MCF 10A (cell line): ENCODE measurements around the gene KIF3C. TPM values are rescaled to one million over a fixed set of nuclear protein-coding genes. Genes with fewer than 3 reads are reported as not detected.
A peak's percentile ranks its signal among the peaks of the same experiment; 100 is the strongest.

Source experiments
- BruUV-seq: library from RNA; stranded (reverse); fragments of 400-500 nt; replicated peaks from 2 replicates; lab custom pipeline; 2021; lab: Mats Ljungman, UMichigan
- CTCF ChIA-PET: fragments of 300-600 bp; sonication (Branson Sonifier 250); formaldehyde crosslinking; extraction: SDS; loops from one replicate; lab custom pipeline; 2021; ENCODE audit warnings: antibody characterized with exemption, inconsistent platforms; lab: Yijun Ruan, JAX
- POLR2A ChIA-PET: fragments of 300-600, 350-650 bp; sonication (Branson Sonifier 250); formaldehyde crosslinking; extraction: SDS; loops from one replicate; lab custom pipeline; 2020; ENCODE audit warnings: antibody characterized with exemption, inconsistent platforms; lab: Yijun Ruan, JAX
- DNase-seq: peaks from one replicate; pipeline ENCODE4 v3.0.0-alpha.2; 2018; ENCODE audit not compliant: unreplicated experiment
- H3K27ac Mint-ChIP-seq: one replicate; pipeline ENCODE4 v1.8.0; 2022; ENCODE audit warnings: mild to moderate bottlenecking, low read depth, mixed read lengths; ENCODE audit not compliant: unreplicated experiment
- H3K27me3 Mint-ChIP-seq: one replicate; pipeline ENCODE4 v1.8.0; 2022; ENCODE audit warnings: mixed read lengths; ENCODE audit not compliant: insufficient read depth, unreplicated experiment
- H3K36me3 Mint-ChIP-seq: one replicate; pipeline ENCODE4 v1.8.0; 2022; ENCODE audit warnings: mild to moderate bottlenecking, moderate library complexity, mixed read lengths; ENCODE audit not compliant: insufficient read depth, unreplicated experiment
- H3K4me1 Mint-ChIP-seq: one replicate; pipeline ENCODE4 v1.8.0; 2022; ENCODE audit warnings: mixed read lengths; ENCODE audit not compliant: insufficient read depth, unreplicated experiment
- H3K4me3 Mint-ChIP-seq: one replicate; pipeline ENCODE4 v1.8.0; 2022; ENCODE audit warnings: mild to moderate bottlenecking, moderate library complexity, mixed read lengths; ENCODE audit not compliant: unreplicated experiment
- H3K9me3 Mint-ChIP-seq: one replicate; pipeline ENCODE4 v1.8.0; 2022; ENCODE audit warnings: mixed read lengths; ENCODE audit not compliant: unreplicated experiment
- intact Hi-C: fragments of 100-400 bp; cut with micrococcal nuclease; formaldehyde crosslinking; loops from 2 replicates; pipeline ENCODE4 v1.14.1; 2022
- total RNA-seq: library from RNA; stranded (reverse); gene quantifications from 2 replicates; pipeline ENCODE4 v1.2.3, GENCODE V29; 2022
- TF ChIP-seq, protein P1 (sequence below): fragments of 200-600 bp; IDR thresholded peaks from one replicate; pipeline ENCODE4 v1.8.0; 2022; ENCODE audit warnings: antibody characterized with exemption, mild to moderate bottlenecking; ENCODE audit not compliant: unreplicated experiment

The KIF3C gene
- total RNA-seq, 1 experiment from 2014 or later: 2.0 TPM

DNA sequence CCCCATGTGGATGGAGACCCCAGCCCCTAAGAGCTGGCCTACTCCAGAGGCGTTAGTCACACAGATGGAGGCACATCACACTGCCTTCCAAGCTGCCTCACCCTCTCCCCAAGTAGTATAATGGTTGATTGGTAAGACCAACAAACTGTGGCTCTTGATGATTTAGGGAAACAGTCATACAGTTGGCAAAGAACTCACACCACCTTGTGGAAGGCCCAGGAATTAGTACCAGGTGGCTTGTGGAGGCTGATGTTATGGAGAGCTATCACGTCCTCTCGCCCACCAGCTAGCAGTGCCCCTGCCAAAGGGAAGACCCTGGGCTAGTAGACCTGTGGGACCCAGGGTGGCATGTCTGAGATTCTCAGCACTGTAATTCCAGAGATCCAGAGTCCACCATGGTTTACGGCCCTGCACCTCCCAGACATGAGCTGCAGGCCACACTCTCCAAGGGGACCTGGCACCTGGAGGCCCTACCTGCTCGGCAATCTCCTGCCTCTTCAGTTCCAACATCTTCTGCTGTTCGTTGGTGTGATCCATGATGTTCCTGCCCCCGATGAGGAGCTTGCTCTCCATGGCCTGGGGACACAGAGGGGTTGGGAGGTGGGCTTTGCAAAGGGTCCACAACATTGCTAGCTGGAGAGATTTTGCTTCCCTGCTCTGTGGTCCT, 26.3 kb downstream of the KIF3C start:
- no peaks in the 10 kb centered on the region for H3K9me3 Mint-ChIP-seq
- H3K4me1 Mint-ChIP-seq: no peaks in the 10 kb centered on the region
- no TSS peak for BruUV-seq
- no peak overlapping the region for H3K4me3 Mint-ChIP-seq
- intact Hi-C loops: no loop called here
- CTCF ChIA-PET: interaction anchor here (0.5 to 1.4 kb wide), 8 partner anchors 8 to 621 kb away, joined by 3 to 6 read pairs (median 3); no protein-coding TSS in a partner anchor
- no peaks in the 10 kb centered on the region for H3K27me3 Mint-ChIP-seq
- H3K27ac Mint-ChIP-seq: no peak overlapping the region
- no peaks in the 10 kb centered on the region for H3K36me3 Mint-ChIP-seq
- TF ChIP-seq, protein P1, sequence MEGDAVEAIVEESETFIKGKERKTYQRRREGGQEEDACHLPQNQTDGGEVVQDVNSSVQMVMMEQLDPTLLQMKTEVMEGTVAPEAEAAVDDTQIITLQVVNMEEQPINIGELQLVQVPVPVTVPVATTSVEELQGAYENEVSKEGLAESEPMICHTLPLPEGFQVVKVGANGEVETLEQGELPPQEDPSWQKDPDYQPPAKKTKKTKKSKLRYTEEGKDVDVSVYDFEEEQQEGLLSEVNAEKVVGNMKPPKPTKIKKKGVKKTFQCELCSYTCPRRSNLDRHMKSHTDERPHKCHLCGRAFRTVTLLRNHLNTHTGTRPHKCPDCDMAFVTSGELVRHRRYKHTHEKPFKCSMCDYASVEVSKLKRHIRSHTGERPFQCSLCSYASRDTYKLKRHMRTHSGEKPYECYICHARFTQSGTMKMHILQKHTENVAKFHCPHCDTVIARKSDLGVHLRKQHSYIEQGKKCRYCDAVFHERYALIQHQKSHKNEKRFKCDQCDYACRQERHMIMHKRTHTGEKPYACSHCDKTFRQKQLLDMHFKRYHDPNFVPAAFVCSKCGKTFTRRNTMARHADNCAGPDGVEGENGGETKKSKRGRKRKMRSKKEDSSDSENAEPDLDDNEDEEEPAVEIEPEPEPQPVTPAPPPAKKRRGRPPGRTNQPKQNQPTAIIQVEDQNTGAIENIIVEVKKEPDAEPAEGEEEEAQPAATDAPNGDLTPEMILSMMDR: no peak
- DNase-seq: peak; percentile 5
- POLR2A ChIA-PET: no interaction called here

DNA sequence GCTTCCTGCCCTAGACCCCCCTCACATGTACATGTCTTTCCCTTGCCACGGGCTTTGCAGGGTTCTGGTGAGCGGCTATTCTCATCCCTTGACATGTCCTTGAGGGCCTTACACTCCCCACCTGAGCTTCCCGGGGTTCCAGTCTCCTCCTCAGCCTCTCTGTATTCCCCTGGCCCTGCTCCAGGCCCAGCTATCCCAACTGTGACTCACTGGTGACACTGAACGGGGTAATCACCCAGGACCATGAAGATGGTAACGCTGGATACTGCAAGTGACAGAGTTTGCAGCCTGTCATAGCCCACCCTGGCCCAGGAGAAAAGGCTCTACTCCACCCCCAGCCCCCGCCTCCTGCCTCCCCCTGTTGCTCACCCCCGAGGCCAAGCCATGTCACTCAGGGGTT, 27.3 kb downstream of the KIF3C start:
- TF ChIP-seq, protein P1: no peak

DNA sequence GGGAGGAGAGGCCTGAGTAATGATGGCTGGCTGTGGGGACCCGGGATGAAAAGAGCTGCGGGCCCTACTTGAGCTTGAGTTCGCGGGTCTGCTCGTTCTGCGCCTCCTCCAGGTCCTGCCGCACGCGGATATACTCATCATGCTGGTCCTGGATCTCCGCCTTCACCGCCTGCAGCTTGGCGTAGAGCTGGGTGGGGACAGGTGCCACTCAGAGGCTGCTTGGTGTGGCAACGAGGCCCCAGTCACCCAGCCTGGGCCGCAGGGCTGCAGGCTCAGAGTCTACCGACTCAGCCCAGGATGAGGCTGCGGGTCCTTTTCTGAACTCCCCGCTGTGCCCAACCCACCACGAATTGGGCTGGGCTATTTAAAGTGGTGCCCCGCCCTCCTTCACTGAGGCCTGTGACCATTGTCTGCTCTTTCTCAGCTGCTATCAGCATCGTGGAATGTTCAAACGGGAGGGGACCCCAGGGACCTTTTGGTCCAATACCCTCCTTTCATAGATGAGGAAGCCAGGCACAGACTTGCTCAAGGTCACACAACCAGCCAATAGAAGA, 28.0 kb downstream of the KIF3C start:
- BruUV-seq: no TSS peak
- DNase-seq: no peak
- Mint-ChIP-seq H3K36me3 (no peaks in the 10 kb centered on the region), H3K4me3 (no peak overlapping the region), H3K27me3 (no peaks in the 10 kb centered on the region), H3K27ac (no peak overlapping the region), H3K4me1 (no peaks in the 10 kb centered on the region), H3K9me3 (no peaks in the 10 kb centered on the region)
- TF ChIP-seq, protein P1: no peak
- POLR2A ChIA-PET: interaction anchor here (1.1 kb wide), 1 partner anchor 10 kb away, joined by 3 read pairs; no protein-coding TSS in a partner anchor
- CTCF ChIA-PET: interaction anchor here (0.7 to 1.6 kb wide), 3 partner anchors 10 to 215 kb away, joined by 3 to 4 read pairs (median 4); no protein-coding TSS in a partner anchor
- intact Hi-C loops: loop anchor here (5.0 kb wide), 1 partner anchor 623 kb away; no protein-coding TSS in a partner anchor

More for the DNA sequence above, 27.3 kb downstream of the KIF3C start:
- CTCF ChIA-PET: interaction anchor here (1.4 to 1.6 kb wide), 2 partner anchors 10 to 36 kb away, joined by 4 read pairs; no protein-coding TSS in a partner anchor
- no peak for DNase-seq
- no peaks in the 10 kb centered on the region for H3K4me1 Mint-ChIP-seq
- BruUV-seq: no TSS peak
- POLR2A ChIA-PET: no interaction called here
- H3K4me3 Mint-ChIP-seq: no peak overlapping the region
- no peaks in the 10 kb centered on the region for H3K27me3 Mint-ChIP-seq
- no peaks in the 10 kb centered on the region for H3K36me3 Mint-ChIP-seq
- H3K27ac Mint-ChIP-seq: no peak overlapping the region
- no peaks in the 10 kb centered on the region for H3K9me3 Mint-ChIP-seq
- intact Hi-C loops: no loop called here

DNA sequence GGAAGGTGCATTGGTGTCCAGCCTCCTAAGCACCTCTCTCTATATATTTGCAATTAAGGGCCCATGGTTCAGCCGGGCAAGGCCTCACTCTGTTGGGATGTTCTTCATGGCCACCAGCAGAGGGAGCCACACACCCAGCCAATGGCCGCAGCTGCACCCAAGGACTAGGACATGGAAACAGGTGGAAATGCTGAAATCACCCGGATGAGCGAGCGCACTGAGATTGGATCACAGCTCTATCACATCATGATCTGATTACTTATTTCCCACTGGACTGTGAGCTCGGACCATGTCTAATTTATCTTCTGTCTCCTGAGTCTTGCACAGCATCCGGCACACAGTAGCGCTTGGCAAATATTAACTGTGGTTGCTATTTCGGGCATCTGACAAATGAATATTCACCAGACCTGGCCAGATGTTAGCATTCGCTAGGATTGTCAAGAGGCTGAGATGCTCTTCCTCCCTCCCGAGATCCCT, 31.2 kb downstream of the KIF3C start:
- Mint-ChIP-seq H3K27ac (no peak overlapping the region), H3K27me3 (no peaks in the 10 kb centered on the region), H3K9me3 (no peaks in the 10 kb centered on the region), H3K4me1 (no peaks in the 10 kb centered on the region), H3K36me3 (no peaks in the 10 kb centered on the region), H3K4me3 (no peak overlapping the region)
- POLR2A ChIA-PET: interaction anchor here (0.6 to 1.3 kb wide), 5 partner anchors 71 to 194 kb away, joined by 3 to 7 read pairs (median 3); no protein-coding TSS in a partner anchor
- intact Hi-C loops: loop anchor here (1.0 to 5.0 kb wide), 7 partner anchors 40 to 626 kb away; no protein-coding TSS in a partner anchor
- CTCF ChIA-PET: interaction anchor here (0.5 to 3.7 kb wide), 50 partner anchors 8 to 682 kb away, joined by 3 to 23 read pairs (median 5); no protein-coding TSS in a partner anchor
- TF ChIP-seq, protein P1: peak; percentile 91
- no TSS peak for BruUV-seq
- peak; percentile 85 for DNase-seq
